ENCODE results near the gene ARHGAP44. TPM values are rescaled to one million over a fixed set of nuclear protein-coding genes. Genes with fewer than 3 reads are reported as not detected.

ARHGAP44 gene
- total and polyA plus RNA-seq, 2 of the 13 experiments (the other 11 are each of a cell fraction or from before 2014, with no cell fraction given): 0.79 to 3.1 TPM

DNA sequence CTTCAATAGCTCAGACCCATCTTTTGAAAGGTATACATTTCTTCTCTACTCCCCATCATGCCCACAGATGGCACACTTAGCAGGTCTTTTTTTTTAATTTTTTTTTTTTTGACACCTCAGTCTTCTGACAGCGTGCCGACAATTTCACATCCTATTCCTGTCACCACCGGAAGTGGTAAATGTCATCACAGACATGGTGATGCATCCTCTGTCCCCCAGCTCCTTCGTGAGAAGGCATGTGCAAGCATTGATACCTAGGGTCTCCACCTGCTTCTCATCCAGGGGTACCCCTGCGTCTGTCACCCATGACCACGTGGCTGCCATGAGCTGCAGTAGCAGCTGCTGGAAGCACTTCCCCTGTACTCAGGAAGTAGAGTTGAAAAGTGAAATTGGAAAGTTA lies 192.9 kb downstream of the ARHGAP44 start:
- intact Hi-C loops (cut with micrococcal nuclease; ENCODE audit: unreplicated experiment): no loop called here
- POLR2A ChIA-PET: no interaction called here
- Histone ChIP-seq H3K36me3 (replicated peaks in 1 of 2; ENCODE audit: control insufficient read depth in 1 of 2, insufficient read depth in 2 of 2, low read length in 2 of 2) (no peaks in the 10 kb centered on the region), H3K4me2 (ENCODE audit: low read depth, low read length) (no peak overlapping the region), H3K27ac (ENCODE audit: extremely low read length, insufficient read depth, low read length) (no peak overlapping the region), H3K4me1 (ENCODE audit: insufficient read depth, low read length) (no peaks in the 10 kb centered on the region), H3K27me3 (ENCODE audit: control insufficient read depth in 1 of 2, insufficient read depth in 2 of 2, low read length in 2 of 2) (no peaks in the 10 kb centered on the region; a peak in 1 of 5 replicates), H3K9ac (ENCODE audit: insufficient read depth, low read depth, low read length) (no peak overlapping the region), H4K20me1 (ENCODE audit: insufficient read depth, low read length) (no peaks in the 10 kb centered on the region), H3K4me3 (replicated peaks in 1 of 3; ENCODE audit: insufficient read depth in 1 of 3, low read depth in 2 of 3, low read length in 3 of 3) (no peak overlapping the region), H2AFZ (ENCODE audit: low read length) (no peak overlapping the region), H3K79me2 (ENCODE audit: insufficient read depth, low read length) (no peaks in the 10 kb centered on the region), H3K9me3 (ENCODE audit: low read length) (no peaks in the 10 kb centered on the region)
- CTCF ChIA-PET (ENCODE audit: low intra/inter-chr PET ratio, low total read pairs): no interaction called here
- WGBS (ENCODE audit: low lambda C conversion rate): 72% methylated on average over 6 of the region's 6 CpGs
- FAIRE-seq (no peak), DNase-seq (ENCODE audit: low spot score) (no peak), ATAC-seq (no peak)
- in situ Hi-C loops (cut with HindIII; ENCODE audit: extremely low pct_ligation_motif_present, low pct_unique_long_range_greater_than_20kb): no loop called here
- BruUV-seq (replicated peaks): no TSS peak
- TF ChIP-seq, protein P1, sequence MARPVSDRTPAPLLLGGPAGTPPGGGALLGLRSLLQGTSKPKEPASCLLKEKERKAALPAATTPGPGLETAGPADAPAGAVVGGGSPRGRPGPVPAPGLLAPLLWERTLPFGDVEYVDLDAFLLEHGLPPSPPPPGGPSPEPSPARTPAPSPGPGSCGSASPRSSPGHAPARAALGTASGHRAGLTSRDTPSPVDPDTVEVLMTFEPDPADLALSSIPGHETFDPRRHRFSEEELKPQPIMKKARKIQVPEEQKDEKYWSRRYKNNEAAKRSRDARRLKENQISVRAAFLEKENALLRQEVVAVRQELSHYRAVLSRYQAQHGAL (CRISPR knock-in tag; IDR thresholded peaks at IDR 0.05; ENCODE audit: not compliant biosample characterization): no peak
- TF ChIP-seq, protein P2, sequence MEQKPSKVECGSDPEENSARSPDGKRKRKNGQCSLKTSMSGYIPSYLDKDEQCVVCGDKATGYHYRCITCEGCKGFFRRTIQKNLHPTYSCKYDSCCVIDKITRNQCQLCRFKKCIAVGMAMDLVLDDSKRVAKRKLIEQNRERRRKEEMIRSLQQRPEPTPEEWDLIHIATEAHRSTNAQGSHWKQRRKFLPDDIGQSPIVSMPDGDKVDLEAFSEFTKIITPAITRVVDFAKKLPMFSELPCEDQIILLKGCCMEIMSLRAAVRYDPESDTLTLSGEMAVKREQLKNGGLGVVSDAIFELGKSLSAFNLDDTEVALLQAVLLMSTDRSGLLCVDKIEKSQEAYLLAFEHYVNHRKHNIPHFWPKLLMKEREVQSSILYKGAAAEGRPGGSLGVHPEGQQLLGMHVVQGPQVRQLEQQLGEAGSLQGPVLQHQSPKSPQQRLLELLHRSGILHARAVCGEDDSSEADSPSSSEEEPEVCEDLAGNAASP (CRISPR knock-in tag; IDR thresholded peaks at IDR 0.05; ENCODE audit: borderline replicate concordance): no peak
- no peak for TF ChIP-seq ZNF20 (CRISPR knock-in tag; IDR thresholded peaks at IDR 0.05)
- TF ChIP-seq ZNF558 (CRISPR knock-in tag; IDR thresholded peaks at IDR 0.05; ENCODE audit: borderline replicate concordance): no peak
- TF ChIP-seq ZNF549 (CRISPR knock-in tag; IDR thresholded peaks at IDR 0.05): no peak
- TF ChIP-seq ZNF124 (CRISPR knock-in tag; IDR thresholded peaks at IDR 0.05): no peak
- TF ChIP-seq, protein P3, sequence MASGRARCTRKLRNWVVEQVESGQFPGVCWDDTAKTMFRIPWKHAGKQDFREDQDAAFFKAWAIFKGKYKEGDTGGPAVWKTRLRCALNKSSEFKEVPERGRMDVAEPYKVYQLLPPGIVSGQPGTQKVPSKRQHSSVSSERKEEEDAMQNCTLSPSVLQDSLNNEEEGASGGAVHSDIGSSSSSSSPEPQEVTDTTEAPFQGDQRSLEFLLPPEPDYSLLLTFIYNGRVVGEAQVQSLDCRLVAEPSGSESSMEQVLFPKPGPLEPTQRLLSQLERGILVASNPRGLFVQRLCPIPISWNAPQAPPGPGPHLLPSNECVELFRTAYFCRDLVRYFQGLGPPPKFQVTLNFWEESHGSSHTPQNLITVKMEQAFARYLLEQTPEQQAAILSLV (CRISPR knock-in tag; IDR thresholded peaks at IDR 0.05; ENCODE audit: borderline replicate concordance): no peak
- TF ChIP-seq, protein P4, sequence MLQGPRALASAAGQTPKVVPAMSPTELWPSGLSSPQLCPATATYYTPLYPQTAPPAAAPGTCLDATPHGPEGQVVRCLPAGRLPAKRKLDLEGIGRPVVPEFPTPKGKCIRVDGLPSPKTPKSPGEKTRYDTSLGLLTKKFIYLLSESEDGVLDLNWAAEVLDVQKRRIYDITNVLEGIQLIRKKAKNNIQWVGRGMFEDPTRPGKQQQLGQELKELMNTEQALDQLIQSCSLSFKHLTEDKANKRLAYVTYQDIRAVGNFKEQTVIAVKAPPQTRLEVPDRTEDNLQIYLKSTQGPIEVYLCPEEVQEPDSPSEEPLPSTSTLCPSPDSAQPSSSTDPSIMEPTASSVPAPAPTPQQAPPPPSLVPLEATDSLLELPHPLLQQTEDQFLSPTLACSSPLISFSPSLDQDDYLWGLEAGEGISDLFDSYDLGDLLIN (CRISPR knock-in tag; IDR thresholded peaks at IDR 0.05; ENCODE audit: borderline replicate concordance): no peak
- TF ChIP-seq, protein P5, sequence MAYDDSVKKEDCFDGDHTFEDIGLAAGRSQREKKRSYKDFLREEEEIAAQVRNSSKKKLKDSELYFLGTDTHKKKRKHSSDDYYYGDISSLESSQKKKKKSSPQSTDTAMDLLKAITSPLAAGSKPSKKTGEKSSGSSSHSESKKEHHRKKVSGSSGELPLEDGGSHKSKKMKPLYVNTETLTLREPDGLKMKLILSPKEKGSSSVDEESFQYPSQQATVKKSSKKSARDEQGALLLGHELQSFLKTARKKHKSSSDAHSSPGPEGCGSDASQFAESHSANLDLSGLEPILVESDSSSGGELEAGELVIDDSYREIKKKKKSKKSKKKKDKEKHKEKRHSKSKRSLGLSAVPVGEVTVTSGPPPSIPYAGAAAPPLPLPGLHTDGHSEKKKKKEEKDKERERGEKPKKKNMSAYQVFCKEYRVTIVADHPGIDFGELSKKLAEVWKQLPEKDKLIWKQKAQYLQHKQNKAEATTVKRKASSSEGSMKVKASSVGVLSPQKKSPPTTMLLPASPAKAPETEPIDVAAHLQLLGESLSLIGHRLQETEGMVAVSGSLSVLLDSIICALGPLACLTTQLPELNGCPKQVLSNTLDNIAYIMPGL (CRISPR knock-in tag; IDR thresholded peaks at IDR 0.05; ENCODE audit: borderline replicate concordance in 1 of 2, low read depth in 1 of 2): no peak
- no peak for TF ChIP-seq AHR (CRISPR knock-in tag; IDR thresholded peaks at IDR 0.05)
- no peak for TF ChIP-seq ZSCAN22 (CRISPR knock-in tag; IDR thresholded peaks at IDR 0.05)
- TF ChIP-seq, protein P6, sequence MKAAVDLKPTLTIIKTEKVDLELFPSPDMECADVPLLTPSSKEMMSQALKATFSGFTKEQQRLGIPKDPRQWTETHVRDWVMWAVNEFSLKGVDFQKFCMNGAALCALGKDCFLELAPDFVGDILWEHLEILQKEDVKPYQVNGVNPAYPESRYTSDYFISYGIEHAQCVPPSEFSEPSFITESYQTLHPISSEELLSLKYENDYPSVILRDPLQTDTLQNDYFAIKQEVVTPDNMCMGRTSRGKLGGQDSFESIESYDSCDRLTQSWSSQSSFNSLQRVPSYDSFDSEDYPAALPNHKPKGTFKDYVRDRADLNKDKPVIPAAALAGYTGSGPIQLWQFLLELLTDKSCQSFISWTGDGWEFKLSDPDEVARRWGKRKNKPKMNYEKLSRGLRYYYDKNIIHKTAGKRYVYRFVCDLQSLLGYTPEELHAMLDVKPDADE (CRISPR knock-in tag; IDR thresholded peaks at IDR 0.05): no peak
- TF ChIP-seq, protein P7, sequence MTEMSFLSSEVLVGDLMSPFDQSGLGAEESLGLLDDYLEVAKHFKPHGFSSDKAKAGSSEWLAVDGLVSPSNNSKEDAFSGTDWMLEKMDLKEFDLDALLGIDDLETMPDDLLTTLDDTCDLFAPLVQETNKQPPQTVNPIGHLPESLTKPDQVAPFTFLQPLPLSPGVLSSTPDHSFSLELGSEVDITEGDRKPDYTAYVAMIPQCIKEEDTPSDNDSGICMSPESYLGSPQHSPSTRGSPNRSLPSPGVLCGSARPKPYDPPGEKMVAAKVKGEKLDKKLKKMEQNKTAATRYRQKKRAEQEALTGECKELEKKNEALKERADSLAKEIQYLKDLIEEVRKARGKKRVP (CRISPR knock-in tag; IDR thresholded peaks at IDR 0.05): no peak
- TF ChIP-seq, protein P8, sequence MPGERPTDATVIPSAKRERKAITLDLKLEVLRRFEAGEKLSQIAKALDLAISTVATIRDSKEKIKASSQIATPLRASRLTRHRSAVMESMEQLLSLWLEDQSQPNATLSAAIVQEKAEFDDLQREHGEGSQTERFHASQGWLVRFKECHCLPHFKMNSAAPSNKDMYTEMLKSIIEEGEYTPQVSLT (CRISPR knock-in tag; IDR thresholded peaks at IDR 0.05; ENCODE audit: borderline replicate concordance, low read depth): no peak
- no peak for TF ChIP-seq CREB1 (IDR thresholded peaks at IDR 0.05)
- TF ChIP-seq CREB1 (CRISPR knock-in tag; IDR thresholded peaks at IDR 0.05): no peak

Data from HepG2 (cell line).